DOHH2 (cell line): Measurements from ENCODE around the gene ACSM4.

Experiments used
- EZH2phosphoT487 ChIP-seq: fragments of 200-600 bp; sonication (generic); IDR thresholded peaks from 2 replicates; pipeline ENCODE4 v1.6.1; 2017; ENCODE audit warnings: borderline replicate concordance, mild to moderate bottlenecking, antibody characterized with exemption, low read length, moderate library complexity, mixed read lengths
- TF ChIP-seq, protein P1 (sequence below): fragments of 200-600 bp; sonication (generic); IDR thresholded peaks from one replicate; pipeline ENCODE4 v1.5.1; 2014; ENCODE audit warnings: antibody characterized with exemption, mild to moderate bottlenecking, low read depth, low read length; ENCODE audit not compliant: poor library complexity, severe bottlenecking

DNA sequence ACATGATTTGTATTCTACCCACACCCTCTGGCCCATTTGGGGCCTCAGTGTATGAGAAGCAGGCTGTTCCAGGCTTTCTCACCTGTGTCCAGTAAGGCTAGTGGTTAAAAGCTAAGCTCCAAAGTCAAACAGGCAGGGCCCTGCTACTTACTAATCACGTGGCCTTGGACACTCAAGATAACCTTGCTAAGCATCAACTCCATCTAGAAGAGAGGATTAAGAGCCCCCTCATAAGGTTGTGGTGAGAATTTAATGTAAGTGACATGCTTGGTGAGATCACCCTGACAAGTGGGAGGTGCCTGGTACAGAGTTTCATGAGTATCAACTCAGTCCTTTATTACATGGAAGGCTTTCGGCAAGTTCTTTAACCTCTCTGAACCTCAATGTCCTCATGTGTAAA lies 17.8 kb downstream of the ACSM4 start:
- TF ChIP-seq, protein P1, sequence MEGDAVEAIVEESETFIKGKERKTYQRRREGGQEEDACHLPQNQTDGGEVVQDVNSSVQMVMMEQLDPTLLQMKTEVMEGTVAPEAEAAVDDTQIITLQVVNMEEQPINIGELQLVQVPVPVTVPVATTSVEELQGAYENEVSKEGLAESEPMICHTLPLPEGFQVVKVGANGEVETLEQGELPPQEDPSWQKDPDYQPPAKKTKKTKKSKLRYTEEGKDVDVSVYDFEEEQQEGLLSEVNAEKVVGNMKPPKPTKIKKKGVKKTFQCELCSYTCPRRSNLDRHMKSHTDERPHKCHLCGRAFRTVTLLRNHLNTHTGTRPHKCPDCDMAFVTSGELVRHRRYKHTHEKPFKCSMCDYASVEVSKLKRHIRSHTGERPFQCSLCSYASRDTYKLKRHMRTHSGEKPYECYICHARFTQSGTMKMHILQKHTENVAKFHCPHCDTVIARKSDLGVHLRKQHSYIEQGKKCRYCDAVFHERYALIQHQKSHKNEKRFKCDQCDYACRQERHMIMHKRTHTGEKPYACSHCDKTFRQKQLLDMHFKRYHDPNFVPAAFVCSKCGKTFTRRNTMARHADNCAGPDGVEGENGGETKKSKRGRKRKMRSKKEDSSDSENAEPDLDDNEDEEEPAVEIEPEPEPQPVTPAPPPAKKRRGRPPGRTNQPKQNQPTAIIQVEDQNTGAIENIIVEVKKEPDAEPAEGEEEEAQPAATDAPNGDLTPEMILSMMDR = no peak
- TF ChIP-seq EZH2phosphoT487 = no peak
